Adipocyte (in vitro differentiated cells): ENCODE measurements around the gene SRP72.

Experiments used
- DNase-seq: peaks from one replicate; pipeline ENCODE4 v3.0.0-alpha.2; 2015; ENCODE audit warnings: low read depth
- H3K27me3 ChIP-seq: replicated peaks from 2 replicates; pipeline ENCODE4 v1.7.0; 2013; ENCODE audit warnings: mild to moderate bottlenecking, low read length, moderate library complexity; ENCODE audit not compliant: control insufficient read depth, insufficient read depth
- H3K36me3 ChIP-seq: 2 replicates; pipeline ENCODE4 v1.7.0; 2013; ENCODE audit warnings: low read length, mild to moderate bottlenecking, moderate library complexity; ENCODE audit not compliant: control insufficient read depth, insufficient read depth, severe bottlenecking
- H3K4me1 ChIP-seq: 2 replicates; pipeline ENCODE4 v1.7.0; 2013; ENCODE audit warnings: mild to moderate bottlenecking, low read length, moderate library complexity; ENCODE audit not compliant: control insufficient read depth, insufficient read depth
- H3K4me3 ChIP-seq: 2 replicates; pipeline ENCODE4 v1.7.0; 2013; ENCODE audit warnings: mild to moderate bottlenecking, low read length, moderate library complexity
- H3K9ac ChIP-seq: 2 replicates; pipeline ENCODE4 v1.7.0; 2013; ENCODE audit warnings: mild to moderate bottlenecking, low read length, moderate library complexity
- H3K9me3 ChIP-seq: 2 replicates; pipeline ENCODE4 v1.7.0; 2013; ENCODE audit warnings: mild to moderate bottlenecking, low read length, moderate library complexity; ENCODE audit not compliant: control insufficient read depth

The SRP72 gene

GRCh38 chr4:56552273-56552672 lies 84.9 kb downstream of the SRP72 start:
- no peaks in the 10 kb centered on the region for H3K27me3 ChIP-seq
- no peaks in the 10 kb centered on the region for H3K36me3 ChIP-seq
- no peaks in the 10 kb centered on the region for H3K9me3 ChIP-seq
- no peaks in the 10 kb centered on the region for H3K4me1 ChIP-seq
- H3K9ac ChIP-seq = no peak overlapping the region
- no peak overlapping the region for H3K4me3 ChIP-seq
- no peak for DNase-seq
